CD8-positive, alpha-beta memory T cell (primary cell): ENCODE measurements around the gene ZFP69B. TPM values are rescaled to one million over a fixed set of nuclear protein-coding genes. Genes with fewer than 3 reads are reported as not detected.

Experiments
- CTCF ChIA-PET: fragments of 350-600 bp; sonication (Branson Sonifier 250); formaldehyde crosslinking; loops from one replicate; lab custom pipeline; 2021; ENCODE audit warnings: antibody characterized with exemption; lab: Charles Lee
- POLR2A ChIA-PET: fragments of 350-600 bp; sonication (Branson Sonifier 250); formaldehyde crosslinking; loops from one replicate; lab custom pipeline; 2021; ENCODE audit warnings: antibody characterized with exemption; lab: Charles Lee
- DNase-seq, 5 donors: peaks; one replicate each; pipeline versions ENCODE4 v3.0.0 to v3.0.0-alpha.2; 2020 to 2022; ENCODE audit warnings: mixed read lengths in 1 of 5
- H3K27ac ChIP-seq: one replicate; pipeline ENCODE4 v1.7.0; 2013; ENCODE audit warnings: low read depth, mild to moderate bottlenecking, low read length, moderate library complexity
- H3K27me3 ChIP-seq: 2 replicates; pipeline ENCODE4 v1.7.0; 2013; ENCODE audit warnings: low read length, mild to moderate bottlenecking; ENCODE audit not compliant: insufficient read depth, poor library complexity, severe bottlenecking
- H3K36me3 ChIP-seq: 2 replicates; pipeline ENCODE4 v1.7.0; 2013; ENCODE audit warnings: mild to moderate bottlenecking, low read length, moderate library complexity; ENCODE audit not compliant: insufficient read depth
- H3K4me1 ChIP-seq: 2 replicates; pipeline ENCODE4 v1.7.0; 2013; ENCODE audit warnings: mild to moderate bottlenecking, low read length, moderate library complexity; ENCODE audit not compliant: insufficient read depth
- H3K4me3 ChIP-seq: 2 replicates; pipeline ENCODE4 v1.7.0; 2013; ENCODE audit warnings: mild to moderate bottlenecking, low read length
- H3K9me3 ChIP-seq: 2 replicates; pipeline ENCODE4 v1.7.0; 2013; ENCODE audit warnings: mild to moderate bottlenecking, low read length
- H3K27ac Mint-ChIP-seq, 8 donors: one replicate each; pipeline ENCODE4 v1.8.0; 2020 to 2021; ENCODE audit warnings: mixed read lengths in 8 of 8, mild to moderate bottlenecking in 6 of 8, inconsistent platforms in 3 of 8, moderate library complexity in 3 of 8
- H3K27me3 Mint-ChIP-seq, 2 donors: one replicate each; pipeline ENCODE4 v1.8.0; 2020 to 2021; ENCODE audit warnings: mixed read lengths in 2 of 2, mild to moderate bottlenecking in 1 of 2, moderate library complexity in 1 of 2
- H3K36me3 Mint-ChIP-seq, 3 donors: one replicate each; pipeline ENCODE4 v1.8.0; 2020 to 2021; ENCODE audit warnings: mixed read lengths in 3 of 3, inconsistent platforms in 1 of 3, mild to moderate bottlenecking in 1 of 3
- H3K4me1 Mint-ChIP-seq, 3 donors: one replicate each; pipeline ENCODE4 v1.8.0; 2020 to 2021; ENCODE audit warnings: mixed read lengths in 3 of 3, inconsistent platforms in 1 of 3, mild to moderate bottlenecking in 1 of 3
- H3K4me3 Mint-ChIP-seq, 7 donors: one replicate each; pipeline ENCODE4 v1.8.0; 2020 to 2021; ENCODE audit warnings: mixed read lengths in 7 of 7, mild to moderate bottlenecking in 6 of 7, moderate library complexity in 4 of 7, inconsistent platforms in 2 of 7
- H3K9me3 Mint-ChIP-seq, 5 donors: one replicate each; pipeline ENCODE4 v1.8.0; 2020 to 2022; ENCODE audit warnings: mixed read lengths in 5 of 5, mild to moderate bottlenecking in 3 of 5, moderate library complexity in 2 of 5, inconsistent platforms in 1 of 5
- polyA plus RNA-seq: library from polyadenylated mRNA; unstranded; fragments of 300-500 nt; fragmentation: Illumina TruSeq; gene quantifications from one replicate; pipeline ENCODE4 v1.2.3, GENCODE V29; 2021
- total RNA-seq, 2 experiments: library from RNA; stranded (reverse); gene quantifications; one replicate each; pipeline ENCODE4 v1.2.3, GENCODE V29; 2021

Gene ZFP69B
- total and polyA plus RNA-seq, 3 experiments from 2014 or later, result 2.3 to 5.9 (median 5.6) TPM

- peaks cover 5 to 14% (median 9%) of the 10 kb centered on the region in 3 donors for H3K4me1 Mint-ChIP-seq
- POLR2A ChIA-PET, result no interaction called here
- peaks cover 37% of the 10 kb centered on the region for H3K36me3 ChIP-seq
- peak overlapping the region in 2 of 8 donors; percentile 13 to 31 for H3K27ac Mint-ChIP-seq
- no peaks in the 10 kb centered on the region for H3K9me3 Mint-ChIP-seq
- no peaks in the 10 kb centered on the region for H3K4me1 ChIP-seq
- no peak overlapping the region for H3K27ac ChIP-seq
- CTCF ChIA-PET, result interaction anchor here (1.5 kb wide), 1 partner anchor 12 kb away, joined by 3 read pairs; no protein-coding TSS in a partner anchor
- H3K36me3 Mint-ChIP-seq, result peaks cover 20 to 65% (median 31%) of the 10 kb centered on the region in 3 donors
- no peak overlapping the region for H3K4me3 Mint-ChIP-seq
- no peaks in the 10 kb centered on the region for H3K9me3 ChIP-seq
- no peak for DNase-seq
- no peaks in the 10 kb centered on the region for H3K27me3 ChIP-seq
- H3K4me3 ChIP-seq, result no peak overlapping the region
- peaks cover 0 to 1% of the 10 kb centered on the region in 2 donors for H3K27me3 Mint-ChIP-seq
Measured at GRCh38 chr1:40423264-40423642, 27.0 kb upstream of the ZFP69B start.

DNA sequence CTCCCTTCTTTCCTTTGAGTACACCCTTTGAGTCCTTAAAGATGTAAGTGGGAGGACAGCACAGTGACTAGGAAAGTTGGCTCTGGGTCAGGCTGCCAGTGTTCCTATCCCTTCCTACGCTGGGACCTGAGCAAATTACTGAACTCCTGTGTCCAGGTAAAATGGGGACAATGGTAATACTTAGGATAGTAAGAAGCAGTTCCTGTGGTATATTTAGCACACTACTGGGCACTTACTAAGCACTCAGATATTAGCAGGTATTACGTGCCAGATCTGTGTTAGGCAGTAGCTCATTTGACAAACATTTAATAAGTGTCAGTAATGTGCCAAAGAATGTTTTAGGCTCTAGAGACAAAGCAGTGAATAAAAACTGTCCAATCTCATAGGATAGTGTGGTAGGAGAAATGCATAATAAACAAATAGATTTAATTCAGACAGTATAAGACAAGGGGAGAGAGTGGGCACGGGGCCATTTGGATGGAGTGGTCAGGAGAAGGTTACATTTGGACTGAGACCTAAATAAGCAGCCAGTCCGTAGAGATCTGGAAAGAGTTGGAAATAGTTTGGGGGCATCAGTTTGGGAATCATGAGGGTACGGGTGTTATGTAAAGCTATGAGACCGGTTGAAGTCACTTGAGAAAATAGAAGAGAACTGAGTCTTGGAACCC, 26.2 kb upstream of the ZFP69B start:
- peaks cover 0 to 1% of the 10 kb centered on the region in 2 donors for H3K27me3 Mint-ChIP-seq
- no peaks in the 10 kb centered on the region for H3K27me3 ChIP-seq
- ChIA-PET POLR2A (no interaction called here), CTCF (interaction anchor here (1.2 to 1.5 kb wide), 2 partner anchors 11 to 85 kb away, joined by 3 to 4 read pairs; no protein-coding TSS in a partner anchor)
- H3K9me3 Mint-ChIP-seq, result no peaks in the 10 kb centered on the region
- DNase-seq, result no peak
- no peak overlapping the region for H3K4me3 Mint-ChIP-seq
- H3K36me3 Mint-ChIP-seq, result peaks cover 15 to 57% (median 26%) of the 10 kb centered on the region in 3 donors
- no peak overlapping the region for H3K4me3 ChIP-seq
- H3K36me3 ChIP-seq, result peaks cover 29% of the 10 kb centered on the region
- peak overlapping the region in 2 of 8 donors; percentile 11 to 77 for H3K27ac Mint-ChIP-seq
- no peaks in the 10 kb centered on the region for H3K9me3 ChIP-seq
- peaks cover 5 to 14% (median 6%) of the 10 kb centered on the region in 3 donors for H3K4me1 Mint-ChIP-seq
- H3K4me1 ChIP-seq, result no peaks in the 10 kb centered on the region
- no peak overlapping the region for H3K27ac ChIP-seq

DNA sequence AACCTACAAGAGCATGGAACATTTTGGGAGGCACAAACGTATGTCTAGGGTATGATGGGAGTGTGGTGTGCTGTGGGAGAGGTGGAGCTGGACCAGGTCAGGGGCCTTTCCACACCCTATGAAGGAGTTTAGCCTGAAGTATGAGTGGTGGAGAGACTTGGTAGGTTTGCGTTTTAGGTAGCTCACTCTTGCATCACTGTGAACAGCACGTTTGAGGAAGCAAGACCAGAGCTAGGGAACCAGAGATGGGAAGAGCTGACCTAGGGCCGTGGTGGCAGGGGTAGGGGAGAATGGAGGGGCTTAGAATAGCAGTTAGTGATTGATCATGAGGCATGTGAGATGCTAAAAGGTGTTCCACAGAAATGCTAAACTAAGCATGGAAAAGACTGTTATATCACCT, 25.1 kb upstream of the ZFP69B start:
- no peak overlapping the region for H3K27ac ChIP-seq
- CTCF ChIA-PET, result interaction anchor here (1.2 to 1.7 kb wide), 3 partner anchors 14 to 281 kb away, joined by 3 to 7 read pairs (median 4); no protein-coding TSS in a partner anchor
- no peak for DNase-seq
- no peaks in the 10 kb centered on the region for H3K4me1 ChIP-seq
- Mint-ChIP-seq H3K27ac (peak overlapping the region in 4 of 8 donors; percentile 10 to 41 (median 24)), H3K36me3 (peaks cover 11 to 47% (median 24%) of the 10 kb centered on the region in 3 donors), H3K9me3 (no peaks in the 10 kb centered on the region), H3K4me1 (peaks cover 5 to 14% (median 6%) of the 10 kb centered on the region in 3 donors), H3K4me3 (no peak overlapping the region), H3K27me3 (peaks cover 0 to 1% of the 10 kb centered on the region in 2 donors)
- no peaks in the 10 kb centered on the region for H3K9me3 ChIP-seq
- POLR2A ChIA-PET, result interaction anchor here (0.5 kb wide), 1 partner anchor 256 kb away, joined by 15 read pairs; no protein-coding TSS in a partner anchor
- peaks cover 24% of the 10 kb centered on the region for H3K36me3 ChIP-seq
- no peaks in the 10 kb centered on the region for H3K27me3 ChIP-seq
- H3K4me3 ChIP-seq, result no peak overlapping the region

DNA sequence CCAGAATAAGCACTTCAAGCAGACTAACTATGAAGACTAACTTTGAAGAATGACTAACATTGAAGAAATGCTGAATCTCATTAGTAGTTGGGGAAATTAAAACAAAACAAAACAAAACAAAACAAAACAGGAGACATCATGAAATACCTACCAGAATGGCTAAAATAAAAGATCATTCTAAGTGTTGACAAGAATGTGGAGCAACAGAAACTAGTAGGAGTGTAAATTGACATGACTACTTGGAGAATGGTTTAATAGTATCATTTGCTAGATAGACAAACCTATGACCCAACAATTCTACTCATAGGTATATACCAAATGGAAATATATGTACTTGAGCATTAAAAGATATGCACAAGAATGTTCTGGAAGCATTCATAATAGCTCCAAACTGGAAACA, 18.9 kb upstream of the ZFP69B start:
- ChIA-PET CTCF (no interaction called here), POLR2A (no interaction called here)
- Mint-ChIP-seq H3K27ac (peak overlapping the region in 2 of 8 donors; percentile 2 to 42), H3K4me3 (no peak overlapping the region), H3K36me3 (no peaks in the 10 kb centered on the region), H3K4me1 (no peaks in the 10 kb centered on the region), H3K9me3 (no peaks in the 10 kb centered on the region), H3K27me3 (no peaks in the 10 kb centered on the region)
- H3K9me3 ChIP-seq, result no peaks in the 10 kb centered on the region
- no peak overlapping the region for H3K27ac ChIP-seq
- H3K36me3 ChIP-seq, result no peaks in the 10 kb centered on the region
- DNase-seq, result no peak
- no peaks in the 10 kb centered on the region for H3K4me1 ChIP-seq
- H3K27me3 ChIP-seq, result no peaks in the 10 kb centered on the region
- no peak overlapping the region for H3K4me3 ChIP-seq

- no peaks in the 10 kb centered on the region for H3K36me3 Mint-ChIP-seq
- no peaks in the 10 kb centered on the region for H3K9me3 ChIP-seq
- POLR2A ChIA-PET, result no interaction called here
- H3K4me3 ChIP-seq, result no peak overlapping the region
- H3K27ac Mint-ChIP-seq, result peak overlapping the region in 1 of 8 donors; percentile 80
- CTCF ChIA-PET, result no interaction called here
- no peaks in the 10 kb centered on the region for H3K4me1 Mint-ChIP-seq
- no peak overlapping the region for H3K27ac ChIP-seq
- DNase-seq, result no peak
- no peaks in the 10 kb centered on the region for H3K27me3 ChIP-seq
- no peaks in the 10 kb centered on the region for H3K9me3 Mint-ChIP-seq
- no peaks in the 10 kb centered on the region for H3K4me1 ChIP-seq
- H3K36me3 ChIP-seq, result no peaks in the 10 kb centered on the region
- H3K4me3 Mint-ChIP-seq, result no peak overlapping the region
- no peaks in the 10 kb centered on the region for H3K27me3 Mint-ChIP-seq
Measured at GRCh38 chr1:40432644-40433390, 17.5 kb upstream of the ZFP69B start.

- Histone ChIP-seq H3K9me3 (no peaks in the 10 kb centered on the region), H3K27me3 (no peaks in the 10 kb centered on the region), H3K27ac (no peak overlapping the region), H3K4me3 (no peak overlapping the region), H3K36me3 (no peaks in the 10 kb centered on the region), H3K4me1 (no peaks in the 10 kb centered on the region)
- Mint-ChIP-seq H3K4me3 (no peak overlapping the region), H3K27me3 (no peaks in the 10 kb centered on the region), H3K36me3 (no peaks in the 10 kb centered on the region), H3K9me3 (no peaks in the 10 kb centered on the region), H3K4me1 (peaks cover 2 to 7% (median 4%) of the 10 kb centered on the region in 3 donors), H3K27ac (no peak overlapping the region)
- ChIA-PET CTCF (interaction anchor here (0.7 to 1.6 kb wide), 5 partner anchors 12 to 359 kb away, joined by 3 to 4 read pairs (median 3); no protein-coding TSS in a partner anchor), POLR2A (no interaction called here)
- no peak for DNase-seq
Measured at GRCh38 chr1:40435471-40435870, 14.8 kb upstream of the ZFP69B start.

GRCh38 chr1:40435876-40436275, 14.4 kb upstream of the ZFP69B start:
- Mint-ChIP-seq H3K27ac (no peak overlapping the region), H3K9me3 (no peaks in the 10 kb centered on the region), H3K36me3 (no peaks in the 10 kb centered on the region), H3K4me1 (peaks cover 2 to 7% (median 4%) of the 10 kb centered on the region in 3 donors), H3K27me3 (no peaks in the 10 kb centered on the region), H3K4me3 (no peak overlapping the region)
- H3K4me1 ChIP-seq, result no peaks in the 10 kb centered on the region
- H3K27me3 ChIP-seq, result no peaks in the 10 kb centered on the region
- POLR2A ChIA-PET, result no interaction called here
- no peak overlapping the region for H3K27ac ChIP-seq
- no peaks in the 10 kb centered on the region for H3K9me3 ChIP-seq
- no peak for DNase-seq
- H3K4me3 ChIP-seq, result no peak overlapping the region
- H3K36me3 ChIP-seq, result no peaks in the 10 kb centered on the region
- CTCF ChIA-PET, result interaction anchor here (1.0 to 3.3 kb wide), 3 partner anchors 13 to 293 kb away, joined by 3 to 27 read pairs (median 3); no protein-coding TSS in a partner anchor
